ENCODE results near the gene GPR31.
A peak's percentile ranks its signal among the peaks of the same experiment; 100 is the strongest.

GPR31 gene

DNA sequence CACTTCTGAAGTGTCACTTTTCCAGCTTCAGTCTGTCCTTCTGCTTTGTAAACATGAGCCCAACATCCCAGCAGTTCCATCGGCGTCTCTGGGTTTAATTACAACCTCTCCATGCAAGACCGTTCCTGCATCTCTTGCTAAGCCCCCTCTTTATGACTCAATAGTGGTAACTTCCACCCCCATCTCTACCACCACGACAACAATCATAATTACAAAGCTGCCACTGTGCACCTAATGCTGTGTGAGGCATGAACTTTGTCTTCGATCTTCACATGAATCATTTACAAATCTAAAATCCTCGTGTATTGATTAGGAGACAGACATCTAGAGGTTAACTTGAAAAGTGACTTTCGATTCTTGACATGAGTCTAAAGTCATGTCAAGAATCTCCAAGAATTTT lies 39.8 kb downstream of the GPR31 start:
- Histone ChIP-seq H4K20me1 (no peaks in the 10 kb centered on the region), H3K27me3 (no peaks in the 10 kb centered on the region), H3K27ac (no peak overlapping the region), H3K36me3 (no peaks in the 10 kb centered on the region), H3K4me1 (peaks cover 90% of the 10 kb centered on the region), H3K4me2 (no peak overlapping the region), H3K9me3 (no peaks in the 10 kb centered on the region), H3K9ac (no peak overlapping the region), H3K4me3 (no peak overlapping the region)
- no peak for TF ChIP-seq Cebpa-rat (IDR thresholded peaks at IDR 0.05)

DNA sequence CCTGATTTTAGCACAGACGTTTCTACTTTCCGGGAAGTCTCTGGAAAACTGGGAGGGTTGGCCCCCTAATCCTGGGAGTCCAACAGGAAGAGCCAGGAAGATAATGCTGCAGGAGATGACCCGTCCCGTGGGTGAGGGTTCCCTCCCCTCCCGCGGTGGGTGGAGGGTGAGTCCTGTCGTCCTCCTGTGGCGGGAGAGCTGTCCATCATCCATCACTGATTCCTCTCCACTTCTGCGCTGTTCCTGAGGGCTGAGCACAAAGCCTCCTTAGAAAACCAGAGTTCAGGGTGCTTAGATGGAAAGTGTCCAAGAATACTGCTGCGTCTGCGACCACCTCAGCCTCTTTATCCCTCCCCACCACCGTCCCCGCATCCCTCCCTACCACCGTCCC lies 40.9 kb downstream of the GPR31 start:
- H3K9ac ChIP-seq: no peak overlapping the region

DNA sequence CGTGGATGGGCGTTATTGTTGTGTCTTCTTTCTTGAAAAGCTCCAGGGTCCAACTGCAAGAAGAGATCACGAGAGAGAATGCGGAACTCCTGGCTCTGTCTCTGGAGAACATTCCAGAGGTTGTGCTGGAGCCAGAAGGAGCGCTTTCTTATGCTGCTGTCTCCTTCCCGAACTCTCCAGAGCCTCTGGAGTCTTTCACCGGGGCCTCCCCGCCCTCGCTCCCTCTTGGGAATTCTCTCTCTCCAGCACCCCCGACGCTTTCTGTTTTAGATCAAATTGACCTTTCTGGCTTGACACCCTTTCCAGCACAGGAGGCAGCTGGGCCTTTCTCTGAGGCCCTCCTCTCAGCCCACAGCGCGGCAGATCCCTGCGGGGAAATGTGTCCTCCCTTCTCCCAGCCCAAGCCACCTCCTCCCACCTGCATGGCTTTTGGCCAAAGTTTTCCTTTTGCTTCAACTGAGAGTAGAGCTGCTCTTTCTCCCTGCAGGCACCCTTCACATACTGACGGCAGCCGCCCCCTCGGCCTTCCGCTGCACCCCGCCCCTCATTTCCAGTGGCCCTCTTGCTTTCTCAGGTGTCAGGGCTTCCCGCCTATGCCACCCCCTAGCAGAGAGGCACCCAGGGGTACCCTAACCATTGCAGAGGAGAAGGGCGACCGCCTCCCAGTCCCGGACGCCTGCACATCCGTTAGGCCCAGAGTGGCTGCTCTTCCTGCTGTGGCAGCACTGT lies 41.5 kb downstream of the GPR31 start:
- Histone ChIP-seq H3K4me3 (no peak overlapping the region), H3K4me2 (peak overlapping the region; percentile 76), H3K27ac (peak overlapping the region; percentile 28), H3K9me3 (no peaks in the 10 kb centered on the region), H3K27me3 (no peaks in the 10 kb centered on the region), H4K20me1 (no peaks in the 10 kb centered on the region), H3K9ac (no peak overlapping the region), H3K4me1 (peaks cover 90% of the 10 kb centered on the region), H3K36me3 (no peaks in the 10 kb centered on the region)
- no peak for TF ChIP-seq Cebpa-rat (IDR thresholded peaks at IDR 0.05)

More for the DNA sequence above, 40.9 kb downstream of the GPR31 start:
- Histone ChIP-seq H3K36me3 (no peaks in the 10 kb centered on the region), H3K4me2 (peak overlapping the region; percentile 76), H3K4me3 (no peak overlapping the region), H3K27ac (peak overlapping the region; percentile 28), H3K4me1 (peaks cover 90% of the 10 kb centered on the region), H4K20me1 (no peaks in the 10 kb centered on the region), H3K27me3 (no peaks in the 10 kb centered on the region), H3K9me3 (no peaks in the 10 kb centered on the region)
- TF ChIP-seq Cebpa-rat (IDR thresholded peaks at IDR 0.05): no peak

DNA sequence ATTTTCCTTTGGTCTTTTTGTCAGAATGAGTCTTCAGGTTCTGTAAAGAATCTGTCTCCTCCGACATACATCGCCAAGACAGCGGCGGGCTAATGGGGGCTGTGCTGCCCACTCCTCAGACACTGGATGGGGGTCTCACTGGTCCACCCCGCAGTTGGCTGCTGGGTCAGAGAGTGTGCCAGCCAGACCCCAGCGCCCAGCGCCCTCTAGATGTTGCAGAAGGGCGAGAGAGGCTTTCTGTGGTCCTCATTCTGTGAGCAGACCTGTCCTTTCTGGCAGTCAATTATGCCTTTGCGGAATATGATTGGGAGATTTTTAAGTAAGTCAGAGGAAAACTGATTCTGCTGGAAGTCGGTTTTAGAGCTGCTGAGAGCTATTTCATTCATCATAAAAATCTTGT lies 42.7 kb downstream of the GPR31 start:
- TF ChIP-seq Cebpa-rat (IDR thresholded peaks at IDR 0.05): no peak
- Histone ChIP-seq H3K4me1 (peaks cover 90% of the 10 kb centered on the region), H3K27ac (peak overlapping the region; percentile 54; the same call in 1 of the 2 replicates), H4K20me1 (no peaks in the 10 kb centered on the region), H3K4me3 (no peak overlapping the region), H3K36me3 (no peaks in the 10 kb centered on the region), H3K4me2 (peak overlapping the region; percentile 87), H3K9me3 (no peaks in the 10 kb centered on the region), H3K27me3 (no peaks in the 10 kb centered on the region), H3K9ac (no peak overlapping the region)

DNA sequence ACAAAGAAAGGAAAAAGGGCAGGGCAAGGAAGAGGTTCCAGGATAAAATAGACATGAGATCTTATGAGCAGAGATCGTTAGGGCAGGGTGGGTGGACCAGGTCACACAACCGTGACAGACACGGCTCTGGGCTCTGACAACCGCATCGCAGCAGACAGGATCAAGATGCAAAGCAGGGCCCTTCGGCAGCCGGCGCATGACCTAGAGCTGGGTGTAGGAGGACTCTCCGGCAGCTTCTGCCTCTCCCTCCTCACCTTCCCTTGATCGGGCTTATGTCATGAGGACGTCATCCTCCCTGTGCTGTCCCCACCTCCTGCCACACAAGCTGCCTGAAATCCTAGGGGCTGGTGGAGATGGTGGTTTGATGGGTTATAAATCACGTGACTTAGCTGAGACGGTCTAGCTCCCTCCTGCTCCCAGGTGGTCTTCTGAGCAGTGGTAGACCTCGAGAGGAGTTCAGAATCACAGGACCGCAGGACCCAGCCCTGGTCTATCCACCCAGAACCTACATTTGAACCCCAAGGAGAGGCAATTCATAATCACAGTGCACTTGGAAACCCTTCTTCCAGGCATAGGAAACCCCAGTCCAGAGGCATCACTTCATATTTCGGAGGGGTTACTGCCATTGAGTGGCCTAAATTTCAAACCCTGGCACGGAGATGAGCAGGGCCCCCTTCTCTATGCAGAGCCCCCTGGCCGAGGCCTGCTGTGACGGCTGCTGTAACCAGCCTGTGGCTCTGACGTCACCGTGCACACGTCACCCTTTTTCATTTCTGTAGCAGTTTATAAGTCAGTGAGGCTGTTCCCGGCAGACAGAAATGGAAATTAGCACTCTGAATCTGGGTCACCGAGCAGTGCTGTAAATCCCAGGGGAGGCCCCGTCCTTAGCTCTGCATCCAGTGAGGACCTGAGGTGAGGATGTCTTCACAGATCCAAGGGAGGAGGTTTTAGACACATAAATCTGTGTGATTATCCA lies 43.6 kb downstream of the GPR31 start:
- H3K4me1 ChIP-seq: peaks cover 88% of the 10 kb centered on the region
- H3K4me2 ChIP-seq: peak overlapping the region; percentile 87
- no peak for TF ChIP-seq Cebpa-rat (IDR thresholded peaks at IDR 0.05)

DNA sequence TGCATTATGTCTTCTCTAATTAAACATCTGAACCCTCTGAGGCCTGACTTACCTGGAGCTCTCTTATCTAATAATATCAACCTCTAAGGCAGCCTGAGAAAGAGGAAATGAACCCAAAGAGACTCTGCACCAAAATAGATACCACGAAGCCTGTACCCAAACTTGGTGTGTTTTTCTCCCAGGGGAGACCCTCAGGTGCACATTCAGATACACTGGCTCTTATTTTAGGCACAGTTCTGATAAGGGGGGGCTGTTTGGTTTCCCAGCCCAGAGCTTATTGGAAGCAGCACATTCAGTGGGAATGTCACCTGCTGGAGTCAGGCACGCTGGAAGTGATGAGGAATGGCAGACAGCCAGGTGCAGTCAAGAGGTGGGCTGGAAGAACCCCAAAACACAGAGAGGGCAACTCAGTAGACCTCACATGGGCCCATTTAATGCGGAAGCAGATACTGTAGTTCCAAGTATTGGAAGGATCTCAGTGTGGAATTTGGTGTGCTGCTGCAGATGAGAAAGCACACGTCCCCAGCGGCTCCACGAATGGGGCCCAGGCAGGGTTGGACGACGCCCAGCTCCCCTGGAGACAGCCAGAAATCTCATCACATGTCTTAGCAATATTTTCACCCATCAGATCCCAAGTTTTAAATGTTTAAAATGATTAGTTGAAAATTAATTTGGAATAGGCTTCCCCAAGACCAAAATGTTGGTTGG lies 44.6 kb downstream of the GPR31 start:
- no peak overlapping the region for H3K9ac ChIP-seq
- peak overlapping the region; percentile 10; the same call in 1 of the 2 replicates for H3K27ac ChIP-seq
- TF ChIP-seq Cebpa-rat (IDR thresholded peaks at IDR 0.05): no peak
- peaks cover 79% of the 10 kb centered on the region for H3K4me1 ChIP-seq
- no peaks in the 10 kb centered on the region for H4K20me1 ChIP-seq
- H3K4me3 ChIP-seq: peak overlapping the region; percentile 37; the same call in 1 of the 2 replicates
- H3K4me2 ChIP-seq: peak overlapping the region; percentile 87
- peaks cover 3% of the 10 kb centered on the region; the same call in 1 of the 2 replicates for H3K9me3 ChIP-seq
- H3K27me3 ChIP-seq: no peaks in the 10 kb centered on the region
- no peaks in the 10 kb centered on the region for H3K36me3 ChIP-seq

More for the DNA sequence above, 43.6 kb downstream of the GPR31 start:
- peak overlapping the region; percentile 37; the same call in 1 of the 2 replicates for H3K4me3 ChIP-seq
- H3K27ac ChIP-seq: peak overlapping the region; percentile 54
- no peaks in the 10 kb centered on the region for H3K36me3 ChIP-seq
- H4K20me1 ChIP-seq: no peaks in the 10 kb centered on the region
- no peaks in the 10 kb centered on the region for H3K9me3 ChIP-seq
- H3K9ac ChIP-seq: peak overlapping the region; percentile 40; the same call in 1 of the 2 replicates
- no peaks in the 10 kb centered on the region for H3K27me3 ChIP-seq

DNA sequence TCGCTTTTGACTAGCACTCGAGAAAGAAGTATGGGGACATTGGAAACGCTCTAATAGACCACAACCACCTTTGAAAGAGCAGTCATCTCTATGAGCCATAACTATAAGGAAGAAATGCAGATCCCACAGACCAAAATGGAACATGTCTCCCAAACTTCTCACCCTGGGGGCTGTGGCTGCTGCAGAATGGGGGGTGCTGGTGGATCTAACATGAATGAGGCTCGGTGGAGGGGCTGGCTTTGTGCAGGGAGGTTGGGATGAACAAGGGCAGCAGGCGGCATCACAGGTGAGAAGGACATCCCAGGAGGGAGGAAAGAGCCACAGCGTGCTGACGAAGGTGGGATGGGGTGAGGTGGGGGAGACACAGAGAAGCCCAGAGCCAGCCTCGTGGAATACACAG lies 45.4 kb downstream of the GPR31 start:
- Histone ChIP-seq H4K20me1 (no peaks in the 10 kb centered on the region), H3K4me1 (peaks cover 79% of the 10 kb centered on the region)

DNA sequence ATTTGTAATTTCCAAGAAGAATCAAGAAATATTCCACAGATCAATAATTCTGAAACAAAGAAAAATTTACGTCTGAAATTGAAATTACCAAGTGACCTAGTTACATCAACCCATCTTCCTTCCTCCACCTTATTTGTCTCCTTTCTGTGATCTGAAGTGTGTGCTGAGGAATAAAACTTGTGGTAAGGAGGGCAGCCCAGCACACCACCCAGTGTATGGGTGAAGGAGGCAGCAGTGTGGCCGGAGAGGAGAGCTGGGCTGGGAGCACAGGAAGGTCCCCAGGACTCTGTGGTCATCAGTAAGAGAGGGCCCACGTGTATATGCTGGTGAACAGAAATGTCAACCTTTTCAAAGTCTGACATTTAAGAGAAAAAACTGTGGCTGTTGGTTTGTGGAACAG lies 46.2 kb downstream of the GPR31 start:
- Histone ChIP-seq H3K9me3 (peaks cover 17% of the 10 kb centered on the region), H4K20me1 (no peaks in the 10 kb centered on the region), H3K9ac (no peak overlapping the region), H3K27ac (no peak overlapping the region), H3K4me2 (peak overlapping the region; percentile 87), H3K4me3 (no peak overlapping the region), H3K27me3 (no peaks in the 10 kb centered on the region), H3K36me3 (no peaks in the 10 kb centered on the region), H3K4me1 (peaks cover 72% of the 10 kb centered on the region)
- TF ChIP-seq Cebpa-rat (IDR thresholded peaks at IDR 0.05): no peak

More for the DNA sequence above, 45.4 kb downstream of the GPR31 start:
- peaks cover 9% of the 10 kb centered on the region; the same call in 1 of the 2 replicates for H3K9me3 ChIP-seq
- H3K4me2 ChIP-seq: peak overlapping the region; percentile 87
- no peak overlapping the region for H3K9ac ChIP-seq
- no peaks in the 10 kb centered on the region for H3K27me3 ChIP-seq
- H3K4me3 ChIP-seq: no peak overlapping the region
- no peak overlapping the region for H3K27ac ChIP-seq
- H3K36me3 ChIP-seq: no peaks in the 10 kb centered on the region
- TF ChIP-seq Cebpa-rat (IDR thresholded peaks at IDR 0.05): no peak

DNA sequence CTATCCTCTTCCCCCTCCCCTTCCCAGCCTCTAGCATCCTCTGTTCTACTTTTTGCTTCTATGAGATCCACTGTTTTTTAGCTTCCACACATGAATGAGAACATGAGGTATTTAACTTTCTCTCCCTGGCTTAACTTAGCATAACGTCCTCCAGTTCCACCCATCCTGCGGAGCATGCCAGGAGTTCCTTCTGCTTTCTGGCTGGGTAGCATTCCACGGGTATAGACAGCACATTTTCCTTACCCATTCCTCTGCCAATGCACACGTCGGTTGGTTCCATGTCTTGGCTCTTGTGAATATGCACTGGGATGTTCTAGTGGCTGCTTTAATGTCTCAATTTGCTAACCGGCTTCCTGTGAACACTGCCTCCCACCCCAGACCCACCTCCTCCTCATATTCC lies 48.1 kb downstream of the GPR31 start:
- no peak for TF ChIP-seq Cebpa-rat (IDR thresholded peaks at IDR 0.05)
- Histone ChIP-seq H3K9me3 (peaks cover 34% of the 10 kb centered on the region), H3K36me3 (no peaks in the 10 kb centered on the region), H3K27ac (no peak overlapping the region), H4K20me1 (no peaks in the 10 kb centered on the region), H3K4me1 (peaks cover 53% of the 10 kb centered on the region), H3K4me2 (peak overlapping the region; percentile 87), H3K4me3 (no peak overlapping the region), H3K27me3 (no peaks in the 10 kb centered on the region), H3K9ac (no peak overlapping the region)
